Camera-type eye (tissue), 1 donor: ENCODE results near the gene FOCAD. TPM values are rescaled to one million over a fixed set of nuclear protein-coding genes. Genes with fewer than 3 reads are reported as not detected.

ENCODE experiments used
- total RNA-seq: library from RNA; depleted of rRNA; stranded (reverse); fragments of >200 nt; gene quantifications from one replicate; pipeline ENCODE4 v1.2.3, GENCODE V29; 2014

FOCAD gene
- total RNA-seq = 65.4 TPM

GRCh38 chr9:20684035-20684874, at the start of gene FOCAD:
TSS of gene FOCAD (plus strand) at chr9:20684259. CDS start at chr9:20715354, 31,095 bp downstream.

GRCh38 chr9:21031091-21031807, 347.2 kb downstream of the FOCAD start, which contains the start of gene HACD4:
TSS of gene HACD4 (minus strand) at chr9:21031640. CDS start at chr9:21031590, 50 bp downstream.

Other genes starting within 250 kb of the FOCAD start
- gene MLLT3, start 61.8 kb upstream of the FOCAD start, total RNA-seq = 31.5 TPM